SU-DHL-6 (cell line): Measurements from ENCODE around the gene ASTN2.

Experiments used
- EZH2phosphoT487 ChIP-seq: fragments of 200-600 bp; sonication (generic), shearing (Covaris generic); conservative IDR thresholded peaks from 2 replicates; pipeline ENCODE4 v1.6.1; 2018; ENCODE audit warnings: mild to moderate bottlenecking, antibody characterized with exemption, low read length, moderate library complexity, mixed read lengths
- TF ChIP-seq, protein P1 (sequence below): fragments of 200-600 bp; sonication (generic); IDR thresholded peaks from one replicate; pipeline ENCODE4 v1.5.1; 2017; ENCODE audit warnings: antibody characterized with exemption, mild to moderate bottlenecking, low read length, moderate library complexity; ENCODE audit not compliant: insufficient read depth, poor library complexity, severe bottlenecking

DNA sequence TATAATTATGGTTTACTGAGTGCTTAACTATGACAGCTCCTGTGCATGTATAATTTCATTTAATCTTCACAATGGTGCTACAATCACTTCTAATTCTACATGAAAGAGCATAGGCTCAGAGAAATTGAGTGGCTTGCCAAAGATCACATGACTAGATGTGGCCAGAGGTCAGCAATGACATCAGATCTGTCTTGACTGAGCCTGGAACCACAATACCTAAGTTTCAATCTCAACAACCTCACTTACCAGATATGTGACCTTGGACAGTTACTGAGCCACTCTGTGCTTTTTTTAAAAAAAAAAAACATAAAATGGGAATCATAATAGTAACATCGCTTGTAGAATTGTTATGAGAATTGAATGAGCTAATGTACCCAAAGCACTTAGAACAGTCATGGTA, 597.1 kb downstream of the ASTN2 start:
- TF ChIP-seq, protein P1, sequence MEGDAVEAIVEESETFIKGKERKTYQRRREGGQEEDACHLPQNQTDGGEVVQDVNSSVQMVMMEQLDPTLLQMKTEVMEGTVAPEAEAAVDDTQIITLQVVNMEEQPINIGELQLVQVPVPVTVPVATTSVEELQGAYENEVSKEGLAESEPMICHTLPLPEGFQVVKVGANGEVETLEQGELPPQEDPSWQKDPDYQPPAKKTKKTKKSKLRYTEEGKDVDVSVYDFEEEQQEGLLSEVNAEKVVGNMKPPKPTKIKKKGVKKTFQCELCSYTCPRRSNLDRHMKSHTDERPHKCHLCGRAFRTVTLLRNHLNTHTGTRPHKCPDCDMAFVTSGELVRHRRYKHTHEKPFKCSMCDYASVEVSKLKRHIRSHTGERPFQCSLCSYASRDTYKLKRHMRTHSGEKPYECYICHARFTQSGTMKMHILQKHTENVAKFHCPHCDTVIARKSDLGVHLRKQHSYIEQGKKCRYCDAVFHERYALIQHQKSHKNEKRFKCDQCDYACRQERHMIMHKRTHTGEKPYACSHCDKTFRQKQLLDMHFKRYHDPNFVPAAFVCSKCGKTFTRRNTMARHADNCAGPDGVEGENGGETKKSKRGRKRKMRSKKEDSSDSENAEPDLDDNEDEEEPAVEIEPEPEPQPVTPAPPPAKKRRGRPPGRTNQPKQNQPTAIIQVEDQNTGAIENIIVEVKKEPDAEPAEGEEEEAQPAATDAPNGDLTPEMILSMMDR, result no peak
- no peak for TF ChIP-seq EZH2phosphoT487
